Astrocyte of the spinal cord (primary cell): ENCODE data around the gene RAB7B.
A peak's percentile ranks its signal among the peaks of the same experiment; 100 is the strongest.

ENCODE experiments used
- DNase-seq: peaks from one replicate; pipeline ENCODE4 v3.0.0; 2011; ENCODE audit warnings: low read depth, low spot score
- H3K4me3 ChIP-seq: 2 replicates; pipeline ENCODE4 v1.5.1; 2011; ENCODE audit warnings: low read depth, mild to moderate bottlenecking, low read length, moderate library complexity
- CTCF ChIP-seq: IDR thresholded peaks from 2 replicates; pipeline ENCODE4 v1.5.1; 2012; ENCODE audit warnings: low read depth, mild to moderate bottlenecking, low read length, inconsistent platforms
- in situ Hi-C: cut with HindIII; loops from 2 replicates; pipeline ENCODE4 v1.10.0; 2017; ENCODE audit warnings: low sequenced_read_pairs

The RAB7B gene

GRCh38 chr1:206035027-206035426 lies 31.8 kb upstream of the RAB7B start:
- TF ChIP-seq CTCF: no peak
- no peak for DNase-seq
- in situ Hi-C loops: no loop called here
- H3K4me3 ChIP-seq: no peak overlapping the region

GRCh38 chr1:206032380-206033140 lies 29.4 kb upstream of the RAB7B start:
- DNase-seq: no peak
- H3K4me3 ChIP-seq: no peak overlapping the region
- in situ Hi-C loops: no loop called here
- TF ChIP-seq CTCF: no peak

GRCh38 chr1:206030714-206031113 lies 27.5 kb upstream of the RAB7B start:
- in situ Hi-C loops: no loop called here
- peak; percentile 62 for DNase-seq
- peak; percentile 97 for TF ChIP-seq CTCF
- no peak overlapping the region for H3K4me3 ChIP-seq

- in situ Hi-C loops: no loop called here
- no peak overlapping the region for H3K4me3 ChIP-seq
- TF ChIP-seq CTCF: no peak
- DNase-seq: no peak
Measured at GRCh38 chr1:206030191-206030590, 27.0 kb upstream of the RAB7B start.

GRCh38 chr1:206029484-206029883 lies 26.3 kb upstream of the RAB7B start:
- no peak for TF ChIP-seq CTCF
- DNase-seq: no peak
- in situ Hi-C loops: no loop called here
- no peak overlapping the region for H3K4me3 ChIP-seq

- DNase-seq: no peak
- no peak overlapping the region for H3K4me3 ChIP-seq
Measured at GRCh38 chr1:206025283-206025820, 22.2 kb upstream of the RAB7B start.

More at GRCh38 chr1:206025283-206025820, 22.2 kb upstream of the RAB7B start:
- no peak for TF ChIP-seq CTCF
- in situ Hi-C loops: no loop called here
